Thymus (tissue), 11 donors: ENCODE results near the gene FOXL2NB. TPM values are rescaled to one million over a fixed set of nuclear protein-coding genes. Genes with fewer than 3 reads are reported as not detected.

Source experiments
- DNase-seq, 9 donors: peaks; one replicate each; pipeline ENCODE4 v3.0.0-alpha.2; 2013; ENCODE audit warnings: low spot score in 9 of 9, low read depth in 6 of 9, missing footprints in 1 of 9
- H3K27ac ChIP-seq, 2 donors: one replicate each; pipeline ENCODE4 v1.5.1; 2013; ENCODE audit warnings: control low read depth in 1 of 2, low read depth in 1 of 2, low read length in 1 of 2, mild to moderate bottlenecking in 1 of 2, moderate library complexity in 1 of 2
- H3K27me3 ChIP-seq, 2 donors: one replicate each; pipeline ENCODE4 v1.5.1; 2013; ENCODE audit warnings: low read length in 1 of 2; ENCODE audit not compliant: control insufficient read depth in 2 of 2, insufficient read depth in 1 of 2
- H3K36me3 ChIP-seq, 2 donors: one replicate each; pipeline ENCODE4 v1.5.1; 2013; ENCODE audit warnings: low read length in 1 of 2, mild to moderate bottlenecking in 1 of 2, moderate library complexity in 1 of 2; ENCODE audit not compliant: control insufficient read depth in 2 of 2, insufficient read depth in 2 of 2
- H3K4me1 ChIP-seq, 2 donors: one replicate each; pipeline ENCODE4 v1.5.1; 2013; ENCODE audit warnings: low read length in 2 of 2; ENCODE audit not compliant: control insufficient read depth in 2 of 2, insufficient read depth in 2 of 2
- H3K4me3 ChIP-seq, 2 donors: one replicate each; pipeline ENCODE4 v1.5.1; 2013; ENCODE audit warnings: low read length in 2 of 2, control low read depth in 1 of 2, mild to moderate bottlenecking in 1 of 2
- H3K9me3 ChIP-seq, 2 donors: one replicate each; pipeline ENCODE4 v1.5.1; 2013; ENCODE audit warnings: low read length in 1 of 2, mild to moderate bottlenecking in 1 of 2; ENCODE audit not compliant: control insufficient read depth in 2 of 2, insufficient read depth in 1 of 2
- WGBS: extraction: QIAGEN DNeasy Blood & Tissue Kit; methylation state at CpG from one replicate; pipeline ENCODE4 v1.1.7; 2013; 5-methylcytosine and 5-hydroxymethylcytosine counted together
- polyA plus RNA-seq: library from polyadenylated mRNA; stranded (reverse); fragments of 200-250 nt; gene quantifications from one replicate; pipeline ENCODE4 v1.2.3, GENCODE V29; 2013
- total RNA-seq: library from RNA; stranded (reverse); fragments of 120-200 nt; gene quantifications from one replicate; pipeline ENCODE4 v1.2.4, GENCODE V29; 2013
- donor health status: healthy.

Gene FOXL2NB
- total and polyA plus RNA-seq, 2 donors = under 0.01 to 0.05 TPM

- H3K4me1 ChIP-seq = no peaks in the 10 kb centered on the region
- H3K27ac ChIP-seq = no peak overlapping the region
- 76% methylated on average over 5 of the region's 5 CpGs for WGBS
- H3K9me3 ChIP-seq = no peaks in the 10 kb centered on the region
- no peaks in the 10 kb centered on the region for H3K27me3 ChIP-seq
- no peak for DNase-seq
- no peaks in the 10 kb centered on the region for H3K36me3 ChIP-seq
- H3K4me3 ChIP-seq = no peak overlapping the region
These were observed 27.4 kb downstream of the FOXL2NB start for GRCh38 chr3:138974462-138974861.

- H3K9me3 ChIP-seq = no peaks in the 10 kb centered on the region
- H3K27me3 ChIP-seq = no peaks in the 10 kb centered on the region
- no peaks in the 10 kb centered on the region for H3K4me1 ChIP-seq
- H3K36me3 ChIP-seq = no peaks in the 10 kb centered on the region
- H3K27ac ChIP-seq = no peak overlapping the region
- no peak for DNase-seq
- H3K4me3 ChIP-seq = no peak overlapping the region
- 97% methylated on average over 8 of the region's 8 CpGs for WGBS
These were observed 28.3 kb downstream of the FOXL2NB start for GRCh38 chr3:138975351-138975750.

GRCh38 chr3:138976047-138976446 lies 29.0 kb downstream of the FOXL2NB start:
- H3K4me1 ChIP-seq = no peaks in the 10 kb centered on the region
- no peaks in the 10 kb centered on the region for H3K9me3 ChIP-seq
- no peak overlapping the region for H3K4me3 ChIP-seq
- DNase-seq = no peak
- H3K36me3 ChIP-seq = no peaks in the 10 kb centered on the region
- H3K27ac ChIP-seq = no peak overlapping the region
- H3K27me3 ChIP-seq = no peaks in the 10 kb centered on the region

DNA sequence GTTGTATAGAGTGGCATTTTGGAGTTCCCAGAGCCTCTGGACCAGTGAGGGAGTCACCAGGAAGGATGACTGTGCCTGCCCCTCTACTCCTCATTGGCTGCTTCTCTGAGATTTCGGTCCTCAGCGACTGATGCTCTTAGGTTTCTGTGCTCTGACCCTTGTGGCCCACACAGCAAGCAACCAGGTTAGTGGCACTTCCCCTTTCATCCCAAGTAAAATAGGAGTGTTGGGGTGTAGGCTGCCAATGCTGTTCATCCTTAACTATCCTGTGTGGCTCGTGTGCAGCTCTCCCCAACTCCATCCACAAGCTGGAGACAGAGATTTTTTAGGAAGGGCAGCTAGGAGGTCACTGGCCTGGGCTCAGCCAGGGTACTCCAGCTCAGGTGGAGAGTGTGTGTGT lies 37.8 kb downstream of the FOXL2NB start:
- H3K4me3 ChIP-seq = no peak overlapping the region
- H3K9me3 ChIP-seq = no peaks in the 10 kb centered on the region
- DNase-seq = no peak
- no peak overlapping the region for H3K27ac ChIP-seq
- WGBS = 68% methylated on average over 3 of the region's 3 CpGs
- no peaks in the 10 kb centered on the region for H3K27me3 ChIP-seq
- H3K4me1 ChIP-seq = no peaks in the 10 kb centered on the region
- H3K36me3 ChIP-seq = no peaks in the 10 kb centered on the region

GRCh38 chr3:138985932-138986331 lies 38.9 kb downstream of the FOXL2NB start:
- no peaks in the 10 kb centered on the region for H3K4me1 ChIP-seq
- no peaks in the 10 kb centered on the region for H3K9me3 ChIP-seq
- no peak for DNase-seq
- H3K36me3 ChIP-seq = no peaks in the 10 kb centered on the region
- H3K27me3 ChIP-seq = no peaks in the 10 kb centered on the region
- WGBS = 85% methylated on average over 4 of the region's 4 CpGs
- no peak overlapping the region for H3K27ac ChIP-seq
- H3K4me3 ChIP-seq = no peak overlapping the region

- no peak overlapping the region for H3K27ac ChIP-seq
- H3K36me3 ChIP-seq = no peaks in the 10 kb centered on the region
- DNase-seq = no peak
- WGBS = 96% methylated on average over 2 of the region's 2 CpGs
- H3K4me1 ChIP-seq = no peaks in the 10 kb centered on the region
- no peaks in the 10 kb centered on the region for H3K27me3 ChIP-seq
- H3K4me3 ChIP-seq = no peak overlapping the region
- no peaks in the 10 kb centered on the region for H3K9me3 ChIP-seq
These were observed 40.2 kb downstream of the FOXL2NB start for GRCh38 chr3:138987181-138987580.

GRCh38 chr3:138995706-138996105 lies 48.7 kb downstream of the FOXL2NB start:
- no peak for DNase-seq
- 99% methylated on average over 1 of the region's 1 CpG for WGBS
- H3K36me3 ChIP-seq = no peaks in the 10 kb centered on the region
- H3K9me3 ChIP-seq = no peaks in the 10 kb centered on the region
- H3K27ac ChIP-seq = no peak overlapping the region
- no peaks in the 10 kb centered on the region for H3K4me1 ChIP-seq
- H3K27me3 ChIP-seq = no peaks in the 10 kb centered on the region
- no peak overlapping the region for H3K4me3 ChIP-seq

Other genes starting within 250 kb of the FOXL2NB start
- gene PIK3CB, start 112.3 kb upstream of the FOXL2NB start, total RNA-seq = 11.7 TPM
- gene PIK3CB, start 112.3 kb upstream of the FOXL2NB start, polyA plus RNA-seq = 20.2 TPM
- gene FOXL2, start 80 bp upstream of the FOXL2NB start, total RNA-seq = not detected
- gene FOXL2, start 80 bp upstream of the FOXL2NB start, polyA plus RNA-seq = 0.18 TPM
- not detected for gene PRR23A, start 59.1 kb downstream of the FOXL2NB start, total RNA-seq
- 0.05 TPM for gene PRR23A, start 59.1 kb downstream of the FOXL2NB start, polyA plus RNA-seq
- not detected for gene PRR23B, start 73.7 kb downstream of the FOXL2NB start, total RNA-seq
- 0.02 TPM for gene PRR23B, start 73.7 kb downstream of the FOXL2NB start, polyA plus RNA-seq
- not detected for gene PRR23C, start 97.7 kb downstream of the FOXL2NB start, total RNA-seq
- not detected for gene PRR23C, start 97.7 kb downstream of the FOXL2NB start, polyA plus RNA-seq